Aorta (tissue), 5 donors: ENCODE measurements around the gene RNF145. TPM values are rescaled to one million over a fixed set of nuclear protein-coding genes. Genes with fewer than 3 reads are reported as not detected.

Experiments
- ATAC-seq: fragments of 200-7000 bp; cut with Tn5 transposase; one replicate; pipeline ENCODE4 v1.9.1; 2022; ENCODE audit warnings: moderate library complexity; ENCODE audit not compliant: low FRiP score
- DNase-seq, 2 donors: peaks; one replicate each; pipeline ENCODE4 v3.0.0-alpha.2; 2020
- H3K27ac ChIP-seq, 2 donors: one replicate each; pipeline ENCODE4 v1.5.1; 2013; ENCODE audit warnings: low read length in 2 of 2, mild to moderate bottlenecking in 2 of 2, moderate library complexity in 2 of 2, control low read depth in 1 of 2, inconsistent platforms in 1 of 2, low read depth in 1 of 2
- H3K27me3 ChIP-seq, 2 donors: one replicate each; pipeline ENCODE4 v1.6.1; 2013; ENCODE audit warnings: control low read depth in 1 of 2, low read length in 1 of 2, mild to moderate bottlenecking in 1 of 2, moderate library complexity in 1 of 2; ENCODE audit not compliant: insufficient read depth in 2 of 2, control insufficient read depth in 1 of 2
- H3K36me3 ChIP-seq, 2 donors: one replicate each; pipeline ENCODE4 v1.6.1; 2013; ENCODE audit warnings: control low read depth in 1 of 2, low read length in 1 of 2, mild to moderate bottlenecking in 1 of 2; ENCODE audit not compliant: insufficient read depth in 2 of 2, control insufficient read depth in 1 of 2
- H3K4me1 ChIP-seq, 2 donors: one replicate each; pipeline ENCODE4 v1.6.1; 2013; ENCODE audit warnings: low read length in 2 of 2, control low read depth in 1 of 2, mild to moderate bottlenecking in 1 of 2, moderate library complexity in 1 of 2; ENCODE audit not compliant: insufficient read depth in 2 of 2, control insufficient read depth in 1 of 2
- H3K4me3 ChIP-seq, 2 donors: one replicate each; pipeline ENCODE4 v1.5.1; 2013; ENCODE audit warnings: low read length in 2 of 2, control low read depth in 1 of 2, mild to moderate bottlenecking in 1 of 2
- H3K9me3 ChIP-seq: one replicate; pipeline ENCODE4 v1.6.1; 2013; ENCODE audit warnings: mild to moderate bottlenecking, low read length; ENCODE audit not compliant: control insufficient read depth
- WGBS, 2 donors: extraction: QIAGEN DNeasy Blood & Tissue Kit; methylation state at CpG; one replicate each; pipeline ENCODE4 v1.1.7; 2013; 5-methylcytosine and 5-hydroxymethylcytosine counted together
- intact Hi-C, 2 donors: fragments of 100-400 bp; cut with DNase I; formaldehyde crosslinking; loops; one replicate each; pipeline versions ENCODE4 v1.14.2 to v1.15.0; 2022
- polyA plus RNA-seq, 2 donors: library from polyadenylated mRNA; stranded (reverse); fragments of 200-250 nt; gene quantifications; one replicate each; pipeline ENCODE4 v1.2.3, GENCODE V29; 2013
- total RNA-seq, 2 donors: library from RNA; stranded (reverse); fragmentation: NEBNext Ultra II Directional; extraction: Animal tissue kit (Norgen Biotek cat#: 25700); gene quantifications; one replicate each; pipeline ENCODE4 v1.2.1, GENCODE V29; 2021
- donor health status: healthy with polysubstance abuse.
- donor health status: Bipolar disorder and iron deficiency.
- donor health status: DM: no; HTN: no; CAD: no.
- donor health status: DM: no; HTN: no; CAD: no.
- donor health status: DM: yes; HTN: yes; CAD: no.

Gene RNF145
- total and polyA plus RNA-seq, 4 donors: 17.9 to 67.8 (median 44.5) TPM

GRCh38 chr5:159112436-159112835 lies 96.9 kb downstream of the RNF145 start:
- Histone ChIP-seq H3K4me1 (no peaks in the 10 kb centered on the region), H3K4me3 (no peak overlapping the region), H3K27me3 (no peaks in the 10 kb centered on the region), H3K9me3 (no peaks in the 10 kb centered on the region), H3K27ac (no peak overlapping the region), H3K36me3 (no peaks in the 10 kb centered on the region)
- no peak for DNase-seq
- ATAC-seq: no peak
- WGBS, 2 donors: 90 to 92% methylated on average over 2 of the region's 2 CpGs
- intact Hi-C loops: no loop called here

Other genes with a start within 250 kb of the RNF145 start
- 100 to 1,000 TPM in 1 of 2 donors, 10 to 100 TPM in 1; 75.6 to 103 TPM for gene EBF1, start 109.6 kb downstream of the RNF145 start, total RNA-seq
- 10 to 100 TPM in 1 of 2 donors, 1 to 10 TPM in 1; 5.9 to 25.1 TPM for gene EBF1, start 109.6 kb downstream of the RNF145 start, polyA plus RNA-seq
- 10 to 100 TPM; 20.0 to 23.5 TPM for gene UBLCP1, start 53.7 kb upstream of the RNF145 start, total RNA-seq
- gene UBLCP1, start 53.7 kb upstream of the RNF145 start, polyA plus RNA-seq: 10 to 100 TPM; 17.9 to 22.2 TPM
- gene IL12B, start 120.9 kb upstream of the RNF145 start, total RNA-seq: not detected
- not detected for gene IL12B, start 120.9 kb upstream of the RNF145 start, polyA plus RNA-seq